Neural crest cell (in vitro differentiated cells): Measurements from ENCODE around the gene PRMT2. TPM values are rescaled to one million over a fixed set of nuclear protein-coding genes. Genes with fewer than 3 reads are reported as not detected.

Source experiments
- DNase-seq: peaks from one replicate; pipeline ENCODE4 v3.0.0; 2021; ENCODE audit warnings: low read depth, mixed read lengths, low spot score
- H3K27ac Mint-ChIP-seq: one replicate; pipeline ENCODE4 v1.8.0; 2021; ENCODE audit warnings: mild to moderate bottlenecking, mixed read lengths; ENCODE audit not compliant: unreplicated experiment
- H3K27me3 Mint-ChIP-seq: 2 replicates; pipeline ENCODE4 v1.8.0; 2021; ENCODE audit warnings: low read depth, mild to moderate bottlenecking, mixed read lengths
- H3K36me3 Mint-ChIP-seq: 2 replicates; pipeline ENCODE4 v1.8.0; 2021; ENCODE audit warnings: low read depth, mild to moderate bottlenecking, mixed read lengths
- H3K4me1 Mint-ChIP-seq: 2 replicates; pipeline ENCODE4 v1.8.0; 2021; ENCODE audit warnings: mixed read lengths
- H3K4me3 Mint-ChIP-seq: one replicate; pipeline ENCODE4 v1.8.0; 2021; ENCODE audit warnings: mild to moderate bottlenecking, mixed read lengths
- H3K9me3 Mint-ChIP-seq: 2 replicates; pipeline ENCODE4 v1.8.0; 2021; ENCODE audit warnings: mixed read lengths
- CTCF ChIP-seq: fragments of 200-600 bp; sonication (generic); conservative IDR thresholded peaks from 2 replicates; pipeline ENCODE4 v1.5.0; 2021; ENCODE audit warnings: antibody characterized with exemption, mild to moderate bottlenecking
- total RNA-seq: library from RNA; stranded (reverse); gene quantifications from 2 replicates; pipeline ENCODE4 v1.2.1, GENCODE V29; 2021

Gene PRMT2
- total RNA-seq, 1 donor from 2014 or later, result 109 TPM

- H3K4me3 Mint-ChIP-seq, result no peak overlapping the region
- DNase-seq, result no peak
- H3K36me3 Mint-ChIP-seq, result peaks cover 67% of the 10 kb centered on the region
- H3K4me1 Mint-ChIP-seq, result peaks cover 4% of the 10 kb centered on the region
- TF ChIP-seq CTCF, result no peak
- H3K27ac Mint-ChIP-seq, result peak overlapping the region; percentile 81
- no peaks in the 10 kb centered on the region for H3K27me3 Mint-ChIP-seq
- H3K9me3 Mint-ChIP-seq, result peaks cover 14% of the 10 kb centered on the region
These were observed 15.1 kb downstream of the PRMT2 start for GRCh38 chr21:46650476-46651098.

GRCh38 chr21:46651121-46651520 lies 15.6 kb downstream of the PRMT2 start:
- Mint-ChIP-seq H3K9me3 (peaks cover 17% of the 10 kb centered on the region), H3K27ac (no peak overlapping the region), H3K36me3 (peaks cover 69% of the 10 kb centered on the region), H3K27me3 (no peaks in the 10 kb centered on the region), H3K4me3 (no peak overlapping the region), H3K4me1 (peaks cover 4% of the 10 kb centered on the region)
- no peak for TF ChIP-seq CTCF
- DNase-seq, result no peak

- peaks cover 74% of the 10 kb centered on the region for H3K36me3 Mint-ChIP-seq
- H3K27ac Mint-ChIP-seq, result no peak overlapping the region
- no peak for DNase-seq
- H3K4me3 Mint-ChIP-seq, result no peak overlapping the region
- TF ChIP-seq CTCF, result no peak
- no peaks in the 10 kb centered on the region for H3K27me3 Mint-ChIP-seq
- H3K4me1 Mint-ChIP-seq, result no peaks in the 10 kb centered on the region
- peaks cover 22% of the 10 kb centered on the region for H3K9me3 Mint-ChIP-seq
These were observed 19.8 kb downstream of the PRMT2 start for GRCh38 chr21:46655230-46655629.

- Mint-ChIP-seq H3K36me3 (peaks cover 73% of the 10 kb centered on the region), H3K9me3 (peaks cover 22% of the 10 kb centered on the region), H3K27ac (no peak overlapping the region), H3K27me3 (no peaks in the 10 kb centered on the region), H3K4me3 (no peak overlapping the region), H3K4me1 (peaks cover 11% of the 10 kb centered on the region)
- TF ChIP-seq CTCF, result no peak
- no peak for DNase-seq
These were observed 21.3 kb downstream of the PRMT2 start for GRCh38 chr21:46656820-46657219.

GRCh38 chr21:46660505-46660904 lies 25.0 kb downstream of the PRMT2 start:
- Mint-ChIP-seq H3K36me3 (peaks cover 39% of the 10 kb centered on the region), H3K4me3 (peak overlapping the region; percentile 27), H3K4me1 (peaks cover 11% of the 10 kb centered on the region), H3K9me3 (peaks cover 8% of the 10 kb centered on the region), H3K27ac (no peak overlapping the region), H3K27me3 (no peaks in the 10 kb centered on the region)
- no peak for TF ChIP-seq CTCF
- no peak for DNase-seq
